KMS-11 (cell line): ENCODE data around the gene TMEM51.

Experiments
- H2AFZ ChIP-seq: fragments of 200-600 bp; sonication (generic); 2 replicates; pipeline ENCODE4 v1.6.1; 2016; ENCODE audit warnings: antibody characterized with exemption, mixed run types, low read depth
- H3K27ac ChIP-seq: fragments of 200-600 bp; sonication (generic); 2 replicates; pipeline ENCODE4 v1.6.1; 2016; ENCODE audit warnings: mild to moderate bottlenecking, mixed run types
- H3K27me3 ChIP-seq: fragments of 200-600 bp; sonication (generic); 2 replicates; pipeline ENCODE4 v1.6.1; 2017; ENCODE audit warnings: mild to moderate bottlenecking, low read depth, mixed run types, moderate library complexity; ENCODE audit not compliant: insufficient read depth
- H3K36me3 ChIP-seq: fragments of 200-600 bp; sonication (generic); 2 replicates; pipeline ENCODE4 v1.6.1; 2017; ENCODE audit warnings: mild to moderate bottlenecking, mixed run types; ENCODE audit not compliant: insufficient read depth
- H3K4me1 ChIP-seq: fragments of 200-600 bp; sonication (generic); 2 replicates; pipeline ENCODE4 v1.6.1; 2016; ENCODE audit warnings: mild to moderate bottlenecking, low read depth, mixed run types; ENCODE audit not compliant: poor library complexity, severe bottlenecking
- H3K4me2 ChIP-seq: fragments of 200-600 bp; sonication (generic); 2 replicates; pipeline ENCODE4 v1.7.0; 2016; ENCODE audit warnings: mild to moderate bottlenecking, mixed run types
- H3K4me3 ChIP-seq: fragments of 200-600 bp; sonication (generic); IDR thresholded peaks from 2 replicates; pipeline ENCODE4 v1.6.1; 2017; ENCODE audit warnings: low read depth, low read length, mixed read lengths; ENCODE audit not compliant: insufficient read depth
- H3K79me2 ChIP-seq: fragments of 200-600 bp; sonication (generic); 2 replicates; pipeline ENCODE4 v1.6.1; 2016; ENCODE audit warnings: low read depth, mixed run types; ENCODE audit not compliant: insufficient read depth
- H3K9ac ChIP-seq: fragments of 200-600 bp; sonication (generic); 2 replicates; pipeline ENCODE4 v1.6.1; 2016; ENCODE audit warnings: mild to moderate bottlenecking, mixed run types
- H4K20me1 ChIP-seq: fragments of 200-600 bp; sonication (generic); 2 replicates; pipeline ENCODE4 v1.6.1; 2016; ENCODE audit warnings: mild to moderate bottlenecking, mixed run types; ENCODE audit not compliant: insufficient read depth
- CTCF ChIP-seq: fragments of 200-600 bp; sonication (generic); conservative IDR thresholded peaks from 2 replicates; pipeline ENCODE4 v1.6.1; 2017; ENCODE audit warnings: low read depth, mild to moderate bottlenecking, antibody characterized with exemption, low read length, moderate library complexity, mixed read lengths

Gene TMEM51

GRCh38 chr1:15167386-15167785, 13.8 kb downstream of the TMEM51 start:
- H3K36me3 ChIP-seq: no peaks in the 10 kb centered on the region

GRCh38 chr1:15168479-15168878, 14.9 kb downstream of the TMEM51 start:
- no peak overlapping the region for H3K4me2 ChIP-seq

More at GRCh38 chr1:15167386-15167785, 13.8 kb downstream of the TMEM51 start:
- H3K27me3 ChIP-seq: no peaks in the 10 kb centered on the region
- H3K4me3 ChIP-seq: no peak overlapping the region
- peaks cover 11% of the 10 kb centered on the region for H3K4me1 ChIP-seq
- H3K79me2 ChIP-seq: no peaks in the 10 kb centered on the region
- no peak overlapping the region for H3K4me2 ChIP-seq
- TF ChIP-seq CTCF: no peak
- no peak overlapping the region for H3K9ac ChIP-seq
- H2AFZ ChIP-seq: no peak overlapping the region
- no peaks in the 10 kb centered on the region for H4K20me1 ChIP-seq
- H3K27ac ChIP-seq: no peak overlapping the region

GRCh38 chr1:15170071-15170470, 16.5 kb downstream of the TMEM51 start:
- H3K27ac ChIP-seq: no peak overlapping the region
- H3K4me1 ChIP-seq: peaks cover 8% of the 10 kb centered on the region
- H3K36me3 ChIP-seq: no peaks in the 10 kb centered on the region
- H3K79me2 ChIP-seq: no peaks in the 10 kb centered on the region
- no peak overlapping the region for H3K9ac ChIP-seq
- H3K4me3 ChIP-seq: no peak overlapping the region
- H3K4me2 ChIP-seq: no peak overlapping the region
- H3K27me3 ChIP-seq: no peaks in the 10 kb centered on the region
- no peak for TF ChIP-seq CTCF
- no peak overlapping the region for H2AFZ ChIP-seq
- no peaks in the 10 kb centered on the region for H4K20me1 ChIP-seq

More at GRCh38 chr1:15168479-15168878, 14.9 kb downstream of the TMEM51 start:
- Histone ChIP-seq H3K27ac (no peak overlapping the region), H3K27me3 (no peaks in the 10 kb centered on the region), H3K4me3 (no peak overlapping the region), H3K36me3 (no peaks in the 10 kb centered on the region), H3K9ac (no peak overlapping the region), H3K4me1 (peaks cover 8% of the 10 kb centered on the region), H3K79me2 (no peaks in the 10 kb centered on the region), H2AFZ (no peak overlapping the region), H4K20me1 (no peaks in the 10 kb centered on the region)
- no peak for TF ChIP-seq CTCF

GRCh38 chr1:15171271-15171908, 17.8 kb downstream of the TMEM51 start:
- H3K9ac ChIP-seq: no peak overlapping the region
- H3K36me3 ChIP-seq: no peaks in the 10 kb centered on the region
- no peaks in the 10 kb centered on the region for H3K79me2 ChIP-seq
- TF ChIP-seq CTCF: no peak
- H3K4me3 ChIP-seq: no peak overlapping the region
- H3K27me3 ChIP-seq: no peaks in the 10 kb centered on the region
- no peak overlapping the region for H2AFZ ChIP-seq
- no peak overlapping the region for H3K4me2 ChIP-seq
- H3K27ac ChIP-seq: no peak overlapping the region
- no peaks in the 10 kb centered on the region for H4K20me1 ChIP-seq
- peaks cover 19% of the 10 kb centered on the region for H3K4me1 ChIP-seq
